Measurements from ENCODE around the gene PCDHGA6. TPM values are rescaled to one million over a fixed set of nuclear protein-coding genes. Genes with fewer than 3 reads are reported as not detected.
"Not testable (repeated sequence)": the region's sequence is repeated elsewhere in the genome, so short reads cannot be mapped to it uniquely, and the experiment has no call there.

The PCDHGA6 gene
- total RNA-seq, 1 experiment from 2014 or later = 0.20 TPM

- DNase-seq = no peak
- H3K9me3 ChIP-seq = peaks cover 9% of the 10 kb centered on the region
- H3K36me3 ChIP-seq = no peaks in the 10 kb centered on the region
- no peaks in the 10 kb centered on the region for H3K27me3 ChIP-seq
- no peak within 1 kb of the TSS for H3K4me3 ChIP-seq
Observed at GRCh38 chr5:141382469-141383294, 9.0 kb downstream of the PCDHGA6 start, which contains the start of gene PCDHGA7. PCDHGA7 (plus strand) TSS chr5:141382742; CDS start chr5:141382900, 158 bp downstream.

GRCh38 chr5:141383345-141383744 lies 9.7 kb downstream of the PCDHGA6 start:
- no peak for DNase-seq
- Histone ChIP-seq H3K9me3 (peaks cover 9% of the 10 kb centered on the region), H3K4me3 (no peak overlapping the region), H3K36me3 (no peaks in the 10 kb centered on the region), H3K27me3 (no peaks in the 10 kb centered on the region)

- Histone ChIP-seq H3K9me3 (peaks cover 11% of the 10 kb centered on the region), H3K27me3 (no peaks in the 10 kb centered on the region), H3K36me3 (no peaks in the 10 kb centered on the region), H3K4me3 (no peak overlapping the region)
- no peak for DNase-seq
Observed at GRCh38 chr5:141384471-141385267, 11.0 kb downstream of the PCDHGA6 start.

GRCh38 chr5:141387557-141388311 lies 14.0 kb downstream of the PCDHGA6 start, which contains the start of gene PCDHGB4:
PCDHGB4 (plus strand) TSS chr5:141387698; CDS start chr5:141387885, 187 bp downstream.
- H3K27me3 ChIP-seq, H3K36me3 ChIP-seq, H3K4me3 ChIP-seq, DNase-seq: not testable (repeated sequence)
- H3K9me3 ChIP-seq = peaks cover 11% of the 10 kb centered on the region

- Histone ChIP-seq H3K9me3 (peaks cover 11% of the 10 kb centered on the region), H3K36me3 (no peaks in the 10 kb centered on the region), H3K27me3 (no peaks in the 10 kb centered on the region), H3K4me3 (no peak overlapping the region)
- DNase-seq = no peak
Observed at GRCh38 chr5:141388661-141389060, 15.0 kb downstream of the PCDHGA6 start.

GRCh38 chr5:141389153-141390042 lies 15.7 kb downstream of the PCDHGA6 start:
- no peaks in the 10 kb centered on the region for H3K27me3 ChIP-seq
- H3K4me3 ChIP-seq = no peak overlapping the region
- H3K9me3 ChIP-seq = peaks cover 11% of the 10 kb centered on the region

GRCh38 chr5:141392429-141393198 lies 18.9 kb downstream of the PCDHGA6 start, which contains the start of gene PCDHGA8:
PCDHGA8 (plus strand) TSS chr5:141392633; CDS start chr5:141392814, 181 bp downstream.
- Histone ChIP-seq H3K27me3 (no peaks in the 10 kb centered on the region), H3K9me3 (peaks cover 9% of the 10 kb centered on the region), H3K36me3 (no peaks in the 10 kb centered on the region), H3K4me3 (no peak within 1 kb of the TSS)
- DNase-seq = no peak

More at GRCh38 chr5:141389153-141390042, 15.7 kb downstream of the PCDHGA6 start:
- no peaks in the 10 kb centered on the region for H3K36me3 ChIP-seq
- no peak for DNase-seq

GRCh38 chr5:141393267-141393666 lies 19.6 kb downstream of the PCDHGA6 start:
- DNase-seq = no peak
- H3K27me3 ChIP-seq = no peaks in the 10 kb centered on the region
- no peak overlapping the region for H3K4me3 ChIP-seq
- H3K36me3 ChIP-seq = no peaks in the 10 kb centered on the region
- peaks cover 9% of the 10 kb centered on the region for H3K9me3 ChIP-seq

GRCh38 chr5:141394401-141395187 lies 20.9 kb downstream of the PCDHGA6 start:
- H3K27me3 ChIP-seq, H3K36me3 ChIP-seq, DNase-seq, H3K4me3 ChIP-seq: not testable (repeated sequence)
- peaks cover 12% of the 10 kb centered on the region for H3K9me3 ChIP-seq

- DNase-seq, H3K36me3 ChIP-seq: not testable (repeated sequence)
Observed at GRCh38 chr5:141397756-141398551, 24.3 kb downstream of the PCDHGA6 start, which contains the start of gene PCDHGB5. PCDHGB5 (plus strand) TSS chr5:141397947; CDS start chr5:141398128, 181 bp downstream.

GRCh38 chr5:141398608-141399007 lies 24.9 kb downstream of the PCDHGA6 start:
- DNase-seq = no peak
- no peak overlapping the region for H3K4me3 ChIP-seq
- peaks cover 9% of the 10 kb centered on the region for H3K9me3 ChIP-seq
- H3K27me3 ChIP-seq = no peaks in the 10 kb centered on the region
- no peaks in the 10 kb centered on the region for H3K36me3 ChIP-seq

More at GRCh38 chr5:141397756-141398551, 24.3 kb downstream of the PCDHGA6 start, which contains the start of gene PCDHGB5:
- H3K27me3 ChIP-seq, H3K9me3 ChIP-seq, H3K4me3 ChIP-seq: not testable (repeated sequence)

GRCh38 chr5:141399555-141400258 lies 26.0 kb downstream of the PCDHGA6 start:
- Histone ChIP-seq H3K4me3 (no peak overlapping the region), H3K9me3 (peaks cover 9% of the 10 kb centered on the region)
- no peak for DNase-seq

More at GRCh38 chr5:141399555-141400258, 26.0 kb downstream of the PCDHGA6 start:
- Histone ChIP-seq H3K27me3 (no peaks in the 10 kb centered on the region), H3K36me3 (no peaks in the 10 kb centered on the region)

Data from MG63 (cell line).